Measurements from ENCODE around the gene TAS1R1.

TAS1R1 gene

GRCh38 chr1:6546326-6546725 is 8.8 kb upstream of the TAS1R1 start:
- peaks cover 13% of the 10 kb centered on the region; the same call in 1 of the 2 replicates for H3K36me3 ChIP-seq (ENCODE audit: low read length)
- no peak overlapping the region for H3K9ac ChIP-seq (ENCODE audit: low read length)

GRCh38 chr1:6547301-6547700 is 7.8 kb upstream of the TAS1R1 start:
- TF ChIP-seq EZH2phosphoT487 (conservative IDR thresholded peaks at IDR 0.05; ENCODE audit: low read length) (no peak), CTCF (IDR thresholded peaks at IDR 0.05; ENCODE audit: insufficient read depth, low read length, poor library complexity, severe bottlenecking) (no peak)
- H2AFZ ChIP-seq (ENCODE audit: low read depth, low read length, severe bottlenecking) = no peak overlapping the region
- no peaks in the 10 kb centered on the region for H3F3A ChIP-seq (ENCODE audit: insufficient read depth)
- H3K79me2 ChIP-seq (ENCODE audit: insufficient read depth, low read length) = no peaks in the 10 kb centered on the region
- no peaks in the 10 kb centered on the region for H3K9me3 ChIP-seq (ENCODE audit: insufficient read depth, low read length)
- H3K9ac ChIP-seq (ENCODE audit: low read length) = no peak overlapping the region
- H3K27ac ChIP-seq (ENCODE audit: low read depth, low read length) = no peak overlapping the region
- H4K20me1 ChIP-seq (ENCODE audit: low read depth, low read length) = no peaks in the 10 kb centered on the region
- peaks cover 8% of the 10 kb centered on the region; the same call in 1 of the 2 replicates for H3K36me3 ChIP-seq (ENCODE audit: low read length)
- H3K27me3 ChIP-seq (ENCODE audit: low read length) = no peaks in the 10 kb centered on the region
- no peaks in the 10 kb centered on the region for H3K9me2 ChIP-seq (replicated peaks; ENCODE audit: insufficient read depth, low read length)
- no peak overlapping the region for H3K4me3 ChIP-seq (ENCODE audit: insufficient read depth, low read length, poor library complexity, severe bottlenecking)
- H3K4me2 ChIP-seq (ENCODE audit: low read depth, low read length, poor library complexity, severe bottlenecking) = no peak overlapping the region

More at GRCh38 chr1:6546326-6546725, 8.8 kb upstream of the TAS1R1 start:
- no peaks in the 10 kb centered on the region for H3K79me2 ChIP-seq (ENCODE audit: insufficient read depth, low read length)
- no peaks in the 10 kb centered on the region for H3K27me3 ChIP-seq (ENCODE audit: low read length)
- no peaks in the 10 kb centered on the region for H4K20me1 ChIP-seq (ENCODE audit: low read depth, low read length)
- H2AFZ ChIP-seq (ENCODE audit: low read depth, low read length, severe bottlenecking) = no peak overlapping the region
- no peaks in the 10 kb centered on the region for H3K9me3 ChIP-seq (ENCODE audit: insufficient read depth, low read length)
- no peak for TF ChIP-seq EZH2phosphoT487 (conservative IDR thresholded peaks at IDR 0.05; ENCODE audit: low read length)
- TF ChIP-seq CTCF (IDR thresholded peaks at IDR 0.05; ENCODE audit: insufficient read depth, low read length, poor library complexity, severe bottlenecking) = no peak
- H3K4me2 ChIP-seq (ENCODE audit: low read depth, low read length, poor library complexity, severe bottlenecking) = no peak overlapping the region
- no peaks in the 10 kb centered on the region for H3K9me2 ChIP-seq (replicated peaks; ENCODE audit: insufficient read depth, low read length)
- no peak overlapping the region for H3K27ac ChIP-seq (ENCODE audit: low read depth, low read length)
- no peak overlapping the region for H3K4me3 ChIP-seq (ENCODE audit: insufficient read depth, low read length, poor library complexity, severe bottlenecking)
- no peaks in the 10 kb centered on the region for H3F3A ChIP-seq (ENCODE audit: insufficient read depth)

GRCh38 chr1:6554031-6554906 is 838 bp upstream of the TAS1R1 start, which contains the start of gene NOL9:
Gene NOL9 (minus strand): TSS chr1:6554513. CDS start chr1:6554502, 11 bp downstream.
- Histone ChIP-seq H3K36me3 (ENCODE audit: low read length) (no peaks in the 10 kb centered on the region; the same call in 1 of the 2 replicates), H3K27me3 (ENCODE audit: low read length) (no peaks in the 10 kb centered on the region), H3K4me2 (ENCODE audit: low read depth, low read length, poor library complexity, severe bottlenecking) (peak within 1 kb of the TSS; percentile 100), H4K20me1 (ENCODE audit: low read depth, low read length) (peaks cover 3% of the 10 kb centered on the region; the same call in 1 of the 2 replicates), H3K9me3 (ENCODE audit: insufficient read depth, low read length) (no peaks in the 10 kb centered on the region), H3K4me3 (ENCODE audit: insufficient read depth, low read length, poor library complexity, severe bottlenecking) (peak within 1 kb of the TSS; percentile 87), H3F3A (ENCODE audit: insufficient read depth) (no peaks in the 10 kb centered on the region), H3K9ac (ENCODE audit: low read length) (peak within 1 kb of the TSS; percentile 90), H3K79me2 (ENCODE audit: insufficient read depth, low read length) (peaks cover 19% of the 10 kb centered on the region), H2AFZ (ENCODE audit: low read depth, low read length, severe bottlenecking) (peak within 1 kb of the TSS; percentile 99), H3K27ac (ENCODE audit: low read depth, low read length) (peak within 1 kb of the TSS; percentile 33; the same call in 1 of the 2 replicates), H3K9me2 (replicated peaks; ENCODE audit: insufficient read depth, low read length) (no peaks in the 10 kb centered on the region)
- TF ChIP-seq EZH2phosphoT487 (conservative IDR thresholded peaks at IDR 0.05; ENCODE audit: low read length) = no peak
- TF ChIP-seq CTCF (IDR thresholded peaks at IDR 0.05; ENCODE audit: insufficient read depth, low read length, poor library complexity, severe bottlenecking) = peak; percentile 84
